Measurements from ENCODE around the gene FGF13. TPM values are rescaled to one million over a fixed set of nuclear protein-coding genes. Genes with fewer than 3 reads are reported as not detected.

Gene FGF13
- polyA plus RNA-seq, 1 donor (not counting 4 experiments of a cell fraction or from before 2014, with no cell fraction given): not detected

DNA sequence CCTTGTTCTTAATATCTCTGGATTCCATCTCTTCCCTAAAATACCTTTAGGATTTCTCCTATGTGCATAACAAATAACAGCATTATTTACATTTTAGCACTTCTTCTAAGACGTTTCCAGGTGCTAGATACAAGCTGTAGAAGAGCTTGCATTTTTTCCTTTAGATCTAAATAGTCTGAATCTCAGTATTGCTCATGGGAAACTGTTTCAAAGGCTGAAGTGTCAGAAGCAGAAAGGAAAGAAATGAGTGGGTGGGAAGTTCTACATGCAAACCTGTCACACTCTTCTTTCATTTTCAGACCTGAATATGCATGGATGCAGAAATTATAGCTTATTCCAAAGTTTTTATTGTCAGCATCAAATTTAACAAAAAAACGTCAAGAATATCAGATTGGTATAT lies 41.8 kb downstream of the FGF13 start:
- Histone ChIP-seq H3K27me3 (ENCODE audit: control insufficient read depth, extremely low read depth, insufficient read depth, low read length) (no peaks in the 10 kb centered on the region), H3K9me3 (ENCODE audit: control insufficient read depth, low read depth, low read length) (no peaks in the 10 kb centered on the region), H3K36me3 (ENCODE audit: control insufficient read depth in 2 of 2, extremely low read depth in 1 of 2, insufficient read depth in 2 of 2, low read length in 2 of 2) (no peaks in the 10 kb centered on the region), H3K9ac (ENCODE audit: control insufficient read depth, extremely low read depth, insufficient read depth, low read length) (no peak overlapping the region), H2AFZ (ENCODE audit: control insufficient read depth, low read length) (no peak overlapping the region), H4K20me1 (ENCODE audit: control insufficient read depth, extremely low read depth, insufficient read depth, low read length) (no peaks in the 10 kb centered on the region), H3K4me3 (ENCODE audit: control insufficient read depth in 2 of 3, extremely low read depth in 1 of 3, insufficient read depth in 2 of 3, low read depth in 1 of 3, low read length in 3 of 3) (no peak overlapping the region), H3K4me1 (ENCODE audit: control insufficient read depth, extremely low read depth, insufficient read depth, low read length) (no peaks in the 10 kb centered on the region), H3K4me2 (ENCODE audit: control insufficient read depth, extremely low read depth, insufficient read depth, low read depth, low read length) (no peak overlapping the region), H3K9me1 (ENCODE audit: control insufficient read depth, extremely low read depth, insufficient read depth, low read length) (no peaks in the 10 kb centered on the region), H3K79me2 (ENCODE audit: control insufficient read depth, insufficient read depth, low read length) (no peaks in the 10 kb centered on the region), H3K27ac (ENCODE audit: control insufficient read depth, insufficient read depth, low read length) (no peak overlapping the region)
- no peak for FAIRE-seq
- dilution Hi-C loops (cut with MboI; ENCODE audit: extremely low pct_ligation_motif_present, low sequenced_read_pairs): no loop called here
- DNase-seq (ENCODE audit: low read depth, low spot score): no peak
- TF ChIP-seq EZH2 (IDR thresholded peaks at IDR 0.05; ENCODE audit: low read length): no peak
- TF ChIP-seq, protein P1, sequence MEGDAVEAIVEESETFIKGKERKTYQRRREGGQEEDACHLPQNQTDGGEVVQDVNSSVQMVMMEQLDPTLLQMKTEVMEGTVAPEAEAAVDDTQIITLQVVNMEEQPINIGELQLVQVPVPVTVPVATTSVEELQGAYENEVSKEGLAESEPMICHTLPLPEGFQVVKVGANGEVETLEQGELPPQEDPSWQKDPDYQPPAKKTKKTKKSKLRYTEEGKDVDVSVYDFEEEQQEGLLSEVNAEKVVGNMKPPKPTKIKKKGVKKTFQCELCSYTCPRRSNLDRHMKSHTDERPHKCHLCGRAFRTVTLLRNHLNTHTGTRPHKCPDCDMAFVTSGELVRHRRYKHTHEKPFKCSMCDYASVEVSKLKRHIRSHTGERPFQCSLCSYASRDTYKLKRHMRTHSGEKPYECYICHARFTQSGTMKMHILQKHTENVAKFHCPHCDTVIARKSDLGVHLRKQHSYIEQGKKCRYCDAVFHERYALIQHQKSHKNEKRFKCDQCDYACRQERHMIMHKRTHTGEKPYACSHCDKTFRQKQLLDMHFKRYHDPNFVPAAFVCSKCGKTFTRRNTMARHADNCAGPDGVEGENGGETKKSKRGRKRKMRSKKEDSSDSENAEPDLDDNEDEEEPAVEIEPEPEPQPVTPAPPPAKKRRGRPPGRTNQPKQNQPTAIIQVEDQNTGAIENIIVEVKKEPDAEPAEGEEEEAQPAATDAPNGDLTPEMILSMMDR (optimal IDR thresholded peaks at IDR 0.05 in 1 of 3, IDR thresholded peaks at IDR 0.05 in 1 of 3, conservative IDR thresholded peaks at IDR 0.05 in 1 of 3; ENCODE audit: extremely low read depth in 1 of 3, insufficient read depth in 2 of 3, low read length in 3 of 3): no peak

DNA sequence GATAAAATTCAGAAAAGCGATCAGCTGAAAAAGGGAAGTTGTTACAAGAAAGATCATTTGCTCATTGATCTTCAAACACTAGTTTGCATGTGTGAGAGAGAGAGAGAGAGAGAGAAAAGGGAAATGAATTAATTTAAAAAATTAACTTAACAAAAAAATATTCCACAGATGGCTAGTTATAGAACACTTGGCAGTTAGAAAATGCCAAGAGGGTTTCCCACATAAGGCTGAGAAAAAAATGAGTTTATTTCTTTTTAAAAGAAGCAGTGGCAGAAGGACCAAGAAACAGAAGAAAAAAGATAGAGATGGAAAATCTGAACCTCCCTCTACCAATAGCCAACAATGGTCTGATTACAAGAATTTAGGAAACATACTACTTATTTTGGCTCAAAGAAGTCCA lies 47.1 kb downstream of the FGF13 start:
- DNase-seq (ENCODE audit: low read depth, low spot score) (no peak), FAIRE-seq (no peak)
- Histone ChIP-seq H3K9me3 (ENCODE audit: control insufficient read depth, low read depth, low read length) (no peaks in the 10 kb centered on the region), H2AFZ (ENCODE audit: control insufficient read depth, low read length) (no peak overlapping the region), H3K4me3 (ENCODE audit: control insufficient read depth in 2 of 3, extremely low read depth in 1 of 3, insufficient read depth in 2 of 3, low read depth in 1 of 3, low read length in 3 of 3) (no peak overlapping the region), H4K20me1 (ENCODE audit: control insufficient read depth, extremely low read depth, insufficient read depth, low read length) (no peaks in the 10 kb centered on the region), H3K36me3 (ENCODE audit: control insufficient read depth in 2 of 2, extremely low read depth in 1 of 2, insufficient read depth in 2 of 2, low read length in 2 of 2) (no peaks in the 10 kb centered on the region), H3K27ac (ENCODE audit: control insufficient read depth, insufficient read depth, low read length) (no peak overlapping the region), H3K4me2 (ENCODE audit: control insufficient read depth, extremely low read depth, insufficient read depth, low read depth, low read length) (no peak overlapping the region), H3K9me1 (ENCODE audit: control insufficient read depth, extremely low read depth, insufficient read depth, low read length) (no peaks in the 10 kb centered on the region), H3K79me2 (ENCODE audit: control insufficient read depth, insufficient read depth, low read length) (no peaks in the 10 kb centered on the region), H3K9ac (ENCODE audit: control insufficient read depth, extremely low read depth, insufficient read depth, low read length) (no peak overlapping the region), H3K4me1 (ENCODE audit: control insufficient read depth, extremely low read depth, insufficient read depth, low read length) (no peaks in the 10 kb centered on the region), H3K27me3 (ENCODE audit: control insufficient read depth, extremely low read depth, insufficient read depth, low read length) (no peaks in the 10 kb centered on the region)
- no peak for TF ChIP-seq EZH2 (IDR thresholded peaks at IDR 0.05; ENCODE audit: low read length)
- TF ChIP-seq, protein P1 (optimal IDR thresholded peaks at IDR 0.05 in 1 of 3, IDR thresholded peaks at IDR 0.05 in 1 of 3, conservative IDR thresholded peaks at IDR 0.05 in 1 of 3; ENCODE audit: extremely low read depth in 1 of 3, insufficient read depth in 2 of 3, low read length in 3 of 3): no peak
- dilution Hi-C loops (cut with MboI; ENCODE audit: extremely low pct_ligation_motif_present, low sequenced_read_pairs): no loop called here

Measured in keratinocyte (primary cell).